HFFc6 (cell line): ENCODE data around the gene GLOD4. TPM values are rescaled to one million over a fixed set of nuclear protein-coding genes. Genes with fewer than 3 reads are reported as not detected.

ENCODE experiments used
- DNase-seq: peaks from one replicate; pipeline ENCODE4 v3.0.0-alpha.2; 2018
- H3K27ac Mint-ChIP-seq: 2 replicates; pipeline ENCODE4 v1.8.0; 2020; ENCODE audit warnings: mild to moderate bottlenecking, mixed read lengths
- H3K27me3 Mint-ChIP-seq: 2 replicates; pipeline ENCODE4 v1.8.0; 2021; ENCODE audit warnings: mild to moderate bottlenecking, moderate library complexity, mixed read lengths; ENCODE audit not compliant: insufficient read depth
- H3K36me3 Mint-ChIP-seq: 2 replicates; pipeline ENCODE4 v1.8.0; 2021; ENCODE audit warnings: low read depth, mixed read lengths
- H3K4me1 Mint-ChIP-seq: 2 replicates; pipeline ENCODE4 v1.8.0; 2020; ENCODE audit warnings: low read depth, mixed read lengths
- H3K4me3 Mint-ChIP-seq: 2 replicates; pipeline ENCODE4 v1.8.0; 2020; ENCODE audit warnings: mild to moderate bottlenecking, moderate library complexity, mixed read lengths
- H3K9me3 Mint-ChIP-seq: 2 replicates; pipeline ENCODE4 v1.8.0; 2020; ENCODE audit warnings: mild to moderate bottlenecking, mixed read lengths
- CTCF ChIP-seq: fragments of 200-600 bp; sonication (generic); IDR thresholded peaks from 2 replicates; pipeline ENCODE4 v1.5.0; 2021; ENCODE audit warnings: antibody characterized with exemption, mild to moderate bottlenecking
- total RNA-seq, 6 experiments: library from RNA; stranded (reverse); fragmentation: NEBNext Ultra II Directional; extraction: Animal tissue kit (Norgen Biotek cat#: 25700); gene quantifications; 2 replicates in 1 of 6; 3 replicates in 5 of 6; pipeline ENCODE4 v1.2.3, GENCODE V29; 2021

The GLOD4 gene
- total RNA-seq, 6 experiments from 2014 or later: 43.8 to 57.9 (median 48.6) TPM

GRCh38 chr17:799261-799660 is 17.2 kb upstream of the GLOD4 start:
- no peaks in the 10 kb centered on the region for H3K9me3 Mint-ChIP-seq
- H3K27ac Mint-ChIP-seq: no peak overlapping the region
- H3K4me1 Mint-ChIP-seq: peaks cover 15% of the 10 kb centered on the region
- no peak overlapping the region for H3K4me3 Mint-ChIP-seq
- DNase-seq: no peak
- no peak for TF ChIP-seq CTCF
- H3K27me3 Mint-ChIP-seq: peaks cover 19% of the 10 kb centered on the region
- peaks cover 30% of the 10 kb centered on the region for H3K36me3 Mint-ChIP-seq

- no peak overlapping the region for H3K4me3 Mint-ChIP-seq
- TF ChIP-seq CTCF: no peak
- H3K4me1 Mint-ChIP-seq: peaks cover 22% of the 10 kb centered on the region
- no peaks in the 10 kb centered on the region for H3K9me3 Mint-ChIP-seq
- DNase-seq: no peak
- H3K27ac Mint-ChIP-seq: no peak overlapping the region
- H3K36me3 Mint-ChIP-seq: peaks cover 30% of the 10 kb centered on the region
- peaks cover 28% of the 10 kb centered on the region for H3K27me3 Mint-ChIP-seq
These were observed 16.2 kb upstream of the GLOD4 start for GRCh38 chr17:798246-798645.

GRCh38 chr17:797236-797840 is 15.3 kb upstream of the GLOD4 start:
- H3K4me3 Mint-ChIP-seq: no peak overlapping the region
- TF ChIP-seq CTCF: no peak
- H3K9me3 Mint-ChIP-seq: no peaks in the 10 kb centered on the region
- H3K36me3 Mint-ChIP-seq: peaks cover 30% of the 10 kb centered on the region
- H3K4me1 Mint-ChIP-seq: peaks cover 29% of the 10 kb centered on the region
- no peak for DNase-seq
- peaks cover 29% of the 10 kb centered on the region for H3K27me3 Mint-ChIP-seq
- H3K27ac Mint-ChIP-seq: no peak overlapping the region

- DNase-seq: no peak
- H3K4me3 Mint-ChIP-seq: no peak overlapping the region
- H3K36me3 Mint-ChIP-seq: peaks cover 33% of the 10 kb centered on the region
- no peaks in the 10 kb centered on the region for H3K9me3 Mint-ChIP-seq
- peaks cover 29% of the 10 kb centered on the region for H3K4me1 Mint-ChIP-seq
- H3K27ac Mint-ChIP-seq: no peak overlapping the region
- no peak for TF ChIP-seq CTCF
- peaks cover 29% of the 10 kb centered on the region for H3K27me3 Mint-ChIP-seq
These were observed 14.5 kb upstream of the GLOD4 start for GRCh38 chr17:796609-797008.

- peaks cover 24% of the 10 kb centered on the region for H3K27me3 Mint-ChIP-seq
- DNase-seq: no peak
- H3K27ac Mint-ChIP-seq: peak overlapping the region; percentile 77; the same call in 1 of the 2 replicates
- H3K9me3 Mint-ChIP-seq: peaks cover 3% of the 10 kb centered on the region; the same call in 1 of the 2 replicates
- TF ChIP-seq CTCF: no peak
- peak overlapping the region; percentile 78; the same call in 1 of the 2 replicates for H3K4me3 Mint-ChIP-seq
- H3K36me3 Mint-ChIP-seq: peaks cover 42% of the 10 kb centered on the region
- H3K4me1 Mint-ChIP-seq: peaks cover 29% of the 10 kb centered on the region
These were observed 13.6 kb upstream of the GLOD4 start for GRCh38 chr17:795721-796120.
